ENCODE measurements around the gene DLGAP4. TPM values are rescaled to one million over a fixed set of nuclear protein-coding genes. Genes with fewer than 3 reads are reported as not detected.

DLGAP4 gene
- total and polyA plus RNA-seq, 2 of the 13 experiments (the other 11 are each of a cell fraction or from before 2014, with no cell fraction given): 15.2 to 26.7 TPM

- TF ChIP-seq CREB1 (IDR thresholded peaks at IDR 0.05) (peak; percentile 9; the same call in 1 of the 2 replicates), CREB1 (CRISPR knock-in tag; IDR thresholded peaks at IDR 0.05) (no peak), ZNF331 (CRISPR knock-in tag; IDR thresholded peaks at IDR 0.05) (no peak), NONO (IDR thresholded peaks at IDR 0.05) (peak; percentile 73; the same call in 1 of the 2 replicates), NONO (CRISPR knock-in tag; conservative IDR thresholded peaks at IDR 0.05) (no peak), ZNF10 (CRISPR knock-in tag; IDR thresholded peaks at IDR 0.05; ENCODE audit: borderline replicate concordance, low read depth) (no peak), ZSCAN20 (CRISPR knock-in tag; IDR thresholded peaks at IDR 0.05; ENCODE audit: borderline replicate concordance) (no peak), TRIM22 (IDR thresholded peaks at IDR 0.05) (0 out of 2 replicates have a peak, but pooled peaks have one; percentile 69), ZNF558 (CRISPR knock-in tag; IDR thresholded peaks at IDR 0.05; ENCODE audit: borderline replicate concordance) (no peak)
Measured at GRCh38 chr20:36314734-36315544, 8.8 kb downstream of the DLGAP4 start (continued).

GRCh38 chr20:36315545-36316351 is 9.6 kb downstream of the DLGAP4 start:
- H3K27ac ChIP-seq (ENCODE audit: extremely low read length, insufficient read depth, low read length): no peak overlapping the region
- 0 out of 2 replicates have a peak, but pooled peaks have one; percentile 23 for TF ChIP-seq ZNF574 (CRISPR knock-in tag; IDR thresholded peaks at IDR 0.05)
- peak; percentile 23; the same call in 1 of the 2 replicates for TF ChIP-seq MYC (CRISPR knock-in tag; IDR thresholded peaks at IDR 0.05; ENCODE audit: borderline replicate concordance)
- no peak for TF ChIP-seq ZNF562 (CRISPR knock-in tag; IDR thresholded peaks at IDR 0.05; ENCODE audit: borderline replicate concordance)
- TF ChIP-seq ZNF30 (CRISPR knock-in tag; IDR thresholded peaks at IDR 0.05): no peak
- 0 out of 2 replicates have a peak, but pooled peaks have one; percentile 31 for TF ChIP-seq ZNF776 (CRISPR knock-in tag; IDR thresholded peaks at IDR 0.05)
- TF ChIP-seq EED (CRISPR knock-in tag; IDR thresholded peaks at IDR 0.05): peak; percentile 52; the same call in 1 of the 2 replicates

More at GRCh38 chr20:36315545-36316351, 9.6 kb downstream of the DLGAP4 start:
- Histone ChIP-seq H3K9me3 (ENCODE audit: low read length) (no peaks in the 10 kb centered on the region), H3K36me3 (replicated peaks in 1 of 2; ENCODE audit: control insufficient read depth in 1 of 2, insufficient read depth in 2 of 2, low read length in 2 of 2) (no peaks in the 10 kb centered on the region), H3K27me3 (ENCODE audit: control insufficient read depth in 1 of 2, insufficient read depth in 2 of 2, low read length in 2 of 2) (peaks cover 0 to 17% of the 10 kb centered on the region in 2 experiments; a peak in 3 of 5 replicates), H3K4me1 (ENCODE audit: insufficient read depth, low read length) (no peaks in the 10 kb centered on the region), H4K20me1 (ENCODE audit: insufficient read depth, low read length) (no peaks in the 10 kb centered on the region), H3K9ac (ENCODE audit: insufficient read depth, low read depth, low read length) (no peak overlapping the region), H3K79me2 (ENCODE audit: insufficient read depth, low read length) (no peaks in the 10 kb centered on the region), H3K4me2 (ENCODE audit: low read depth, low read length) (no peak overlapping the region), H2AFZ (ENCODE audit: low read length) (no peak overlapping the region), H3K4me3 (replicated peaks in 1 of 3; ENCODE audit: insufficient read depth in 1 of 3, low read depth in 2 of 3, low read length in 3 of 3) (no peak overlapping the region)
- in situ Hi-C loops (cut with HindIII; ENCODE audit: extremely low pct_ligation_motif_present, low pct_unique_long_range_greater_than_20kb): no loop called here
- BruUV-seq (replicated peaks): no TSS peak
- ChIA-PET CTCF (ENCODE audit: low intra/inter-chr PET ratio, low total read pairs) (no interaction called here), POLR2A (no interaction called here)
- 40% methylated on average over 8 of the region's 11 CpGs for WGBS (ENCODE audit: low lambda C conversion rate)
- ATAC-seq (peak; percentile 40), DNase-seq (ENCODE audit: low spot score) (no peak), FAIRE-seq (no peak)
- intact Hi-C loops (cut with micrococcal nuclease; ENCODE audit: unreplicated experiment): no loop called here

All from HepG2 (cell line).